ENCODE results near the gene RAB8B.
"Not testable (repeated sequence)": the region's sequence is repeated elsewhere in the genome, so short reads cannot be mapped to it uniquely, and the experiment has no call there.

Gene RAB8B

GRCh38 chr15:63208824-63209223 lies 19.4 kb downstream of the RAB8B start:
- DNase-seq (ENCODE audit: low read depth in 3 of 3): not testable (repeated sequence)

- no peak for DNase-seq (ENCODE audit: low read depth in 3 of 3)
Observed at GRCh38 chr15:63210151-63211091, 21.0 kb downstream of the RAB8B start.

GRCh38 chr15:63211092-63211490 lies 21.7 kb downstream of the RAB8B start:
- no peak for DNase-seq (ENCODE audit: low read depth in 3 of 3)

DNA sequence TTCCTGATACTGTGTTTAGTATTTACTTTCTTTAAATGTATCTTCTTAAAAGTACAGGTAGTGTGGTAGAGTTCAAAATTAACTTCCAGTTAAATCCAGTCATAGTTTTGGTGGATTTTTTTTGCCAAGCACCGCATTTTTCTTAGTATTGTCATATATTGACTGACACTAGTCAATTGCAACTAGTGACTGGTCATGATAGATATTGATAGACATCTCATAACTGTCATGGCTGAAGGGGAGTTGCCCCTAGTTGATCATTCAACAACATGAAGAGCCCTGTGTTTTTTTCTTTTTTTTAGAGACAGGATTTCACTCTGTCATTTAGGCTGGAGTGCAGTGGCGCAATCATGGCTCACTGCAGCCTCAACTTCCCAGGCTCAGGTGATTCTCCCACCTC lies 22.1 kb downstream of the RAB8B start:
- DNase-seq (ENCODE audit: low read depth in 3 of 3): no peak

GRCh38 chr15:63212050-63213004 lies 22.9 kb downstream of the RAB8B start:
- DNase-seq (ENCODE audit: low read depth in 3 of 3): no peak

DNA sequence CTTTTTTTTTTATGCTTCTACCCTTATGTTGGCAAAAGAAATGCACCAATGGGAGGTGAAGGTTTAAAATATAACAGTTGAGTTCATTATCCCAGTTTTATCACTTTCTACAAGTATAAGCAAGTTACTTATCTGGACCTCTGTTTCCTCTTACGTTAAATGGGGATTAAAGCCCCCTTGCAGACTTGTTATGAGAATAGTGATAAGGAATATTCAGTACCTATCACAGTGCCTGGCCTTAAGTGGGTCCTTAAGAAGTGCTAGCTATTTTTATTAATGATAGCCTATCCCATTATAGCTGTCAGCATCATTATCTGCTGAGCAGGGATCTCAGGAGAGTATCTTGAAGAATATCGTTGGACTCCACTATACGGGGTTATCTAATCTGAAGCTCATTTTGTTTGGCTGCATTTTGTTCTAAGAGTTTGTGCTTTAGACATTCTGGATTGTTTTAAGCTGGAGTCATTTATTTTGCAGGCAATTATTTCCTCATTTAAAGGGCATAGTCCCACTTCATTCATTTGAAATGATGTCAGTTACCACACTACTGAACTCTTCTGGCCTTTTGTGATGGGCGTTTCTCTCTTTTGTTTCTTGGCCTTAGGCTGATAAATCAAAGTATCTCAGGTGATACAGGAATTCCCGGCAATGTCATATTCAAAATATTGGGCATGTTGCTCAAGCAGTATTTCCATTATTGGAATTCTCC lies 28.8 kb downstream of the RAB8B start:
- no peak for DNase-seq (ENCODE audit: low read depth in 3 of 3)

GRCh38 chr15:63219196-63219710 lies 29.8 kb downstream of the RAB8B start:
- no peak for DNase-seq (ENCODE audit: low read depth in 3 of 3)

DNA sequence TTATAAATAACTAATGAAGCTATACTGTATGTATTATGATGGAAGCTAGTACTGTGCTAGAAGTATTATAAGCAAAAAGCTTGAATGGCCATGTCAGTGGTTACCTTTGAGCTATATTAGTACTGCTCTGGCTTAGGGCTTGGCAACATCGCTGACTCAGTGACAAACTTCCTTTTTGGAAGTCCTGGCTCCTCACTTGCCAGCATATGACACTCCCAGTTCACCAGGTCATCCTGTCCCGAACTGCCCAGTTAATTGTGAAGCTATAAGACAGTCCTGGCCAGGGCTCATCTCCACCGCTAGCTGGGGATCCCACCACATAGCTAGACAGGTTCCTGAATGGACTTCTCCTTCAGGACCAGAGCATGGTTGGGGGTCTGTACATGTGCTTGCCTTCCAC lies 31.9 kb downstream of the RAB8B start:
- DNase-seq (ENCODE audit: low read depth in 3 of 3): no peak

GRCh38 chr15:63223463-63223862 lies 34.1 kb downstream of the RAB8B start:
- DNase-seq (ENCODE audit: low read depth in 3 of 3): no peak

DNA sequence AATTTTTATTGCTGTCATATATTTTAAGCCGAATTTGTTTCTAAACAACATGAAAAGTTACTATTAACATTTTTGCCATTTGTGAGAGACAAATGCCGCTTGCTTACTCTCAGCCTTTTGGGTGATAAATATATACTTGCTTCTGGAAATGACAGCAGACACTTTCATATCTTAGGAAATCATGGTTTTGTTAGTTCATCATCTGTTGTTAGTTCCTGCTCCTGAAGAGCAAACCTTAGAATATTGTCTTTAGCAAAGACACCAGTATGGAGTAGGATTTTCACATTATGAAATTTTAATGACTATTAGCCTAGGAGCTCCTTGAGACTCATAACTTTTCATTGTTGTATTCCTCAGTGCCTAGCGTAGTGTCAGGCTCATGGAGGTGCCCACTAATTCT lies 36.0 kb downstream of the RAB8B start:
- no peak for DNase-seq (ENCODE audit: low read depth in 3 of 3)

GRCh38 chr15:63226155-63226883 lies 36.9 kb downstream of the RAB8B start:
- DNase-seq (ENCODE audit: low read depth in 3 of 3): no peak

GRCh38 chr15:63226966-63227401 lies 37.6 kb downstream of the RAB8B start:
- DNase-seq (ENCODE audit: low read depth in 3 of 3): no peak

- no peak for DNase-seq (ENCODE audit: low read depth in 3 of 3)
Observed at GRCh38 chr15:63227689-63228088, 38.3 kb downstream of the RAB8B start.

DNA sequence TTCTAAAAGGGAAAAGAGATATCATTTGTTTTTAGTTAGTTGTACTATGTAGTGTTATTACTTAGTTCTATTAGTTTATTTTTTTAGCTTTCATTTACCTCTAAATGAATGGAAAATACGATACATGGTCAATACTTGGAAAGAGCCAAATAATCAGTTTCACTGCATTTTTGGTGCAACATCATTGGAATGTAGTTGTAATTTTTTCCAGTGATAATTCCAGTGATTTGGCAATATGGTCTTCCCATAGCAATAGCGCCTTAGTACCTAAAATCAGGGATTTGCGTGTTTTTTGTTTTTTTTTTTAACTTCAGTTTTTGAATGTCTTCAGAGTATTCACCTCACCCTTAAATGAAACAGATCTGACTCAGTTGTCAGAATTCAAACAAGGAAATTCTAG lies 41.8 kb downstream of the RAB8B start:
- no peak for DNase-seq (ENCODE audit: low read depth in 3 of 3)

- no peak for DNase-seq (ENCODE audit: low read depth in 3 of 3)
Observed at GRCh38 chr15:63231706-63232105, 42.3 kb downstream of the RAB8B start.

- no peak for DNase-seq (ENCODE audit: low read depth in 3 of 3)
Observed at GRCh38 chr15:63232405-63232804, 43.0 kb downstream of the RAB8B start.

DNA sequence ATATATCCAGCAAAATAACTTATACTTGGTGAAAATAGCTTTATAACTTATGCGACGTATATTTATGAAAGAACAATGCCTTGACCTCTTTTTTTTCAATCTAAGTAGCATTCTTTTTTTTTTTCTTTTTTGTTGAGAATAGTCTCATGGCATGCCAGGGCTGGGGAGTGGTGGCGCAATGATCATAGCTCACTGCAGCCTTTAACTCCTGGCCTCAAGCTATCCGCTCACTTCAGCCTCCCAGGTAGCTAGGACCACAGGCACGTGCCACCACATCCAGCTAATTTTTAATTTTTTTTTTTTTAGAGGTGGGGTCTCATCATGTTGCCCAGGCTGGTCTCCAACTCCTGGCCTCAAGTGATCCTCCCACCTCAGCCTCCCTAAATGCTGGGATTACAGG lies 43.5 kb downstream of the RAB8B start:
- no peak for DNase-seq (ENCODE audit: low read depth in 3 of 3)

GRCh38 chr15:63233667-63234423 lies 44.4 kb downstream of the RAB8B start:
- DNase-seq (ENCODE audit: low read depth in 3 of 3): no peak

DNA sequence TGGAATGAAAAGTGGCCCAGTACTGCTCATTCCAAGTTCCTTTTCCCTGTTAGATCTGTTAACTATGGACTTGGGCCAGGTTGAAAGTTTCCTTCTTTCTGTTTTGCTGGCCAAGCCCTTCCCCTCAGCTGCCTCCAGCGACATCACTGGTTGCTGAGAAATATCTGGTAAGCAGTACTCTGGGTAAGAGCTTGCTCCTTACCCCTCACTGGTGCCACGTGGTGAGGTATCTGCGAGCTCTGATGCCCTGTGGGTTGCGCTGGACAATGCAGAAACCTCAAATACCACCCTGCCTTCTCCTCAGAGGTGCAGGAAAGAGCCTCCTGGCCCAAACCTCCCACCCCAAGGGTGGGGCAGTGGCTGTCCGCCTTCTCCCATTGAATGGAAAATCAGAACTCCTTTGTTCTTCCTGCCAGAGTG lies 45.1 kb downstream of the RAB8B start:
- no peak for DNase-seq (ENCODE audit: low read depth in 3 of 3)

GRCh38 chr15:63236272-63236671 lies 46.9 kb downstream of the RAB8B start:
- DNase-seq (ENCODE audit: low read depth in 3 of 3): no peak
